ENCODE data around the gene EEF2K.
"Not testable (repeated sequence)": the region's sequence is repeated elsewhere in the genome, so short reads cannot be mapped to it uniquely, and the experiment has no call there.

EEF2K gene

DNA sequence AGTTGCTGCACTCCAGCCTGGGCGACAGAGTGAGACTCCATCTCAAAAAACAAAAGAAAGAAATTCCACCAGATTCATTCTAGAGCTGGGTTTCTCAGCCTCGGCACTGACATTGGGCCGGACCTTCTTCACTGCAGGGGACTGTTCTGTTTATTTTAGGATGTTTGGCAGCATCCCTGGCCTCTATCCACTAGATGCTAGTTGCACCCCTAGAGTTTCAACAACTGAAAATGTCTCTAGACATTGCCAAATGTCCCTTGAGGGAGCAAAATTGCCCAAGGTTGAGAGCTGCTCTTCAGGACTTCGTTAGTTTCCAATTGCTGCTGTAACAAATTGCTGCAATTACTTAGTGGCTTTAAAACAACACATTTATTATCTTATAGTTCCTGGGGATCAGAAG is 7.2 kb downstream of the EEF2K start:
- DNase-seq (ENCODE audit: low read depth): no peak

DNA sequence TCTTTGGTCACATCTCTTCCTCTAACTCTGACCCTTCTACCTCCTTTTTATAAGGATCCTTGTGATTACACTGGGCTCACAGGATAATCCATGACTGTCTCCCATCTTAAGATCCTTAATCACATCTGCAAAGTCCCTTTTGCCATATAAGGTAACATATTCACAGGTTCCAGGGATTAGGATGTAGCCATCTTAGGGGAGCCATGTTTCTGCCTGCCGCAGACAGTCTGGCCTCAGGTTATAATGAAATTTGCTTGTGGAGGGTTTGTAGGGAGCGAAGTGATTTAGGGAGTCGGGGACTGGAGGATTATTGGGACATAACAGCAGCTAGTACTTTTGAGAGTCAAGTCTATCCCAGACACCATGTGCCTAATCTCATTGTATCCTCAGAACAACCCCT is 7.7 kb downstream of the EEF2K start:
- no peak for DNase-seq (ENCODE audit: low read depth)

DNA sequence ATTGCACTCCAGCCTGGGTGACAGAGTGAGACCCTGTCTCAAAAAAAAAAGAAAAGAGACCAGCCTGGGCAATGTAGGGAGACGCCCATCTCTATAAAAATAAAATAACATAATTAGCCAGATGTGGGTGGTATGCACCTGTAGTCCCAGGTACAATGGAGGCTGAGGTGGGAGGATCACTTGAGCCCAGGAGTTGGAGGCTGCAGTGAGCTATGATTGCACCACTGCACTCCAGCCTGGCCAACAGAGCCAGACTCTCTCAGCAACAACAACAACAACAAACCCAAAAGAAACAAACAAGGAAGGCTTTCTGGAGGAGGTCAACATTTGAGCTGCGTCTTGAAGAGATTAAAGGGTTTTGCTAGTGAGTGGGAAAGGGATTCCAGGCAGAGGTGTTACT is 8.3 kb downstream of the EEF2K start:
- DNase-seq (ENCODE audit: low read depth): no peak

DNA sequence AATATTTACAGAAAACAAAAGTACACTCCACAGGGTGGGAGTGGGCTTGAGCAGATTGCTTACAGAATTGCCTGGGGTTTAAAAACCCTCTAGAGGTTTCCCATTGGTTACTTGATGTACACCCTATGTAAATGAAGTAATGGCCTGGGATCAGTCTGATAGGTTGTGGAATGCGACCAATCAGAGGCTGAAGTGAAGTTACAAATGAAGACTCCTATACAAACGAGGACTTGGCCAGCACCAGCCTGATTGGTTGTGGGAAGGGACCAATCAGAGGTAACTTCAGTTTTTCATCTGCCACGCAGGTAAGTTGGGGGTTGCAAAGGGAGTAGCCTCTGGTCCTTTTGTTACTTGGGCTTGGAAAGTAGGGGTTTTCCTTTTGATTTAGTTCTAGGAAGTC is 8.8 kb downstream of the EEF2K start:
- DNase-seq (ENCODE audit: low read depth): no peak

DNA sequence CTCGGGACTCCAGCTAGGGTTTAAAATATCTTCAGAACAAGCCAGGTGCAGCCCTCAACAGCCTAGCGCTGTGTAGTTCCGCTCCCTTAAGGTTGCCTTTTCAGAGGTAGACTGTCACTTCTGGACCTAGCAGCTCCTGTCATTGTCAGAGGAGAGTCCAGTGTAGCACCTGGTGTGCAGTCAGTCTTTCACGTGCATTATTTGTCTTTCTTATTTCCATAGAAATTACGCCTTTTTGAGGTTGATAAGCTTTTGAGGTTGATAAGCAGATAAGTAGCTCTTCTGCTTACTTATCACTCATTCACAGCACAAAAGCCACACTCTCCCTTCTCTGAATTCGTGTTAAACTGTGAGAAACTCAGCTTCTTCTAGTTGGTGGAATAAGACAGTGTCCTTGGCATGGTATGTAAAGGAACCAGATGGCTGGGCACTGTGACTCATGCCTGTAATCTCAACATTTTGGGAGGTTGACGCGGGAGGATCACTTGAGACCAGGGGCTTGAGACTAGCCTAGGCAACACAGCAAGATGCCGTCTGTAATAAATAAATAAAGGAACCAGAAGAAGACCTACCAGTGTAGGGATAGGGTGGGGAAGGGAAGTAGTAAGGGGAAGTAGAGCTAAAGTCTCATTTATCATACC is 10.2 kb downstream of the EEF2K start:
- DNase-seq (ENCODE audit: low read depth): no peak

DNA sequence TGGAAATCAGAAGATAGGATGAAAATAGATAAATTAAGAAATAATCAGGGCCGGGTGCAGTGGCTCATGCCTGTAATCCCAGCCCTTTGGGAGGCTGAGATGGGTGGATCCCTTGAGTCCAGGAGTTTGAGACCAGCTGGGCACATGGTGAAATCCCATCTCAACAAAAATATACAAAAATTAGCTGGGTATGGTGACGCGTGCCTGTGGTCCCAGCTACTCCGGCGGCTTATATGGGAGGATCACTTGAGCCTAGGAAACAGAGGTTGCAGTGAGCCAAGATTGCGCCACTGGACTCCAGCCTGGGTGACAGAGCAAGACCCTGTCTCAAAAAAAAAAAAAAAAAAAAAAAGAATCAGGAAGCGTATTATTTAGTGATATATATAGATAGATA is 10.8 kb downstream of the EEF2K start:
- not testable (repeated sequence) for DNase-seq (ENCODE audit: low read depth)

DNA sequence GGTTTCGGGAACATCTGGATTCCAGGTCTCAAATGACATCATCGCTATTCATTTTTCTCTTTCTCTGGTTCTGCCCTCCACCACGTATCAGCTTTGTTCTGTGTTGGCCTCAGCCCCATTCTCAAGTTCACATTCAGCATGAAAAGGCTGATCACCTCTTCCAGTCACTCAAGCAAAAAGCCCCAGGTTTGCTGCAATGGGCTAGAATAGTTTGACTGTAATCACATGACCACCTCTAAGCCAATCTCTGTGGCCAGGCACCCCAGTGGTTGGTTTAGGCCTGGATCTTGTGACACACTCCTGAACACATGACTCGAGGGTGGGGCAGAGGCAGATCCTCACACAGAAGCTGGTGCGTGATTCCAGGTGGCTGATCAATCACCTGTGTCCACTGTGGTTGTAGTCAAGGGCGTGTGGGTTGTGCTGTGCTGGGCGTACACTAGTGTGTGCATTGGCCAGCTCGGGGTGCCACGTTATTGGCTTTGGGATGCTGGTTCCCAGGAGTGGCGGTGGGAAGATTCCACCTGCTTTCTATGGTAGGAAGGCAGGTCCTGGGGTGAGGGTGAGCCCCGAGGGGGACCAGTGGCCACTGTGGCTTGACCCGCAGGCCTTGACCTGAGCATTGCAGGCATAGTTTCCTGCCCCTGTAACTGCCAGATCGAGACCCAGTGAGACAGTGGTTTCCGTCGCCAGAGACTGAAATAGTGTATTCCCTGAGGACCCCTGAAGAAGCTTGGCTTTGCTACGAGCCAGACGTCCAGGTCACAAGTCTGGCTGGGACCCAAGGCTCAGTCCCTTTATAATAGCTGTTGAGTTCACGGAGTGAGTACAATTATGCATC is 12.0 kb downstream of the EEF2K start:
- no peak for DNase-seq (ENCODE audit: low read depth)

DNA sequence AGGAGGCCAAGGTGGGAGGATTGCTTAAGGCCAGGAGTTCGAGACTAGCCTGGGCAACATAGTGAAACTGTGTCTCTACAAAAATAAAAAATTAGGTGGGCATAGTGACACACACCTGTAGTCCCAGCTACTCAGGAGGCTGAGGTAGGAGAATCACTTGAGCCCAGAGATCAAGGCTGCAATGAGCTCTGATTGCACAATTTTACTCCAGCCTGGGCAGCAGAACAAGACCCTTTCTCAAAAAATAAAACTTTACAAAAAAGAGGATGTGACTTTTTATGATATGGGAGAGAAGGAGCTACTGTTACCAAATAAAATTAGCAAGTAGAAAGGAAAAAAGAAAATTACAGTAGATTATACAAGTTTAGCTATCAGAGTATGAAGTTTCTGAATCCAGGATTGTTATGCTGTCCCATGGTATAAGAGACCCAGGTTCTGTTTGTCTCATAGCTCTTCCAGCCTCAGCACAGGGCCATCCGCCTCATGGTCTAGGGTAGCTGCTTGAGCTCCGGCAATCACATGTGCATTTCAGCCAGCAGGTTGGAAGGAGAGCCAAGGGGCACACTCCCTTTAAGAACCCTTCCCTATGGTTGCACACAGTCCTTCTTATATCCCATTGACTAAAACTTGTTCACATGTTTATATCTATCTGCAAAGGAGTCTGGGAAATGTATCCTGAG is 13.5 kb downstream of the EEF2K start:
- DNase-seq (ENCODE audit: low read depth): no peak

DNA sequence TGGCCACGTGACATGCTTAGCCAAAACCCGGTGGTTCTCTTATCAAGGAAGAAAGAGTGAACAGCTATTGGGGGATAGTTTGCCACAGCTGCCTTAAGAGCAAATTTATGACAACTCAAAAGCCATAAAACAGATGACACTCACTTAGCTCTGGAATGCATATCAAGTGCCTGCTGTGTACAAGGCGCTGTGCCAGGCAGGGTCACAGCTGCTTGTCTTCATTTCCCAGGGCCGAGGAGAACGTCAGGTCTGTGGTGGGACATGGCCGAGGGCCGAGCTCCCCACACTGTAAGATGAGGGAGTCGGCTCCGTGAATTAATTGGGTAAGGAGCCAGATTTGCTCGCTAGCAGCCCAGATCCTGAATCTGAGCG is 14.0 kb downstream of the EEF2K start:
- DNase-seq (ENCODE audit: low read depth): no peak

DNA sequence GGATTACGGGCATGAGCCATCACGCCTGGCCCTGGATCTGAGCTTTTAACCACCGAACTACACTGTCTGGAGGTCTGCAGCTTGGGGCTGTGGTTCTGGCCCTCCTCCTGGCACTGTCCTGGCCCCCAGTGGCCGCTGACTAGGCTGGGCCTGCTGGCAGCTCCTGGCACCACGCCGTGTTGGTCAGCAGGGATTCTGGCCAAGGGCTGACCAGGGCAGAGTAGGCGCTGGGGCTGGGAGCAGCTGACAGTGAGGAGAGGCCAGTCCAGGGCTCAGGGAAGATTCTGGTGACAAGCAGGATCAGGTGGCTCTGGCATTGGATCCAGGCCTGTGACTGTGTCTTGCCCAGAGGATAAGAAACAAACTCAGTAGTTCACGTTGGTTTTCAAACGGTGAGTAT is 14.6 kb downstream of the EEF2K start:
- DNase-seq (ENCODE audit: low read depth): no peak

DNA sequence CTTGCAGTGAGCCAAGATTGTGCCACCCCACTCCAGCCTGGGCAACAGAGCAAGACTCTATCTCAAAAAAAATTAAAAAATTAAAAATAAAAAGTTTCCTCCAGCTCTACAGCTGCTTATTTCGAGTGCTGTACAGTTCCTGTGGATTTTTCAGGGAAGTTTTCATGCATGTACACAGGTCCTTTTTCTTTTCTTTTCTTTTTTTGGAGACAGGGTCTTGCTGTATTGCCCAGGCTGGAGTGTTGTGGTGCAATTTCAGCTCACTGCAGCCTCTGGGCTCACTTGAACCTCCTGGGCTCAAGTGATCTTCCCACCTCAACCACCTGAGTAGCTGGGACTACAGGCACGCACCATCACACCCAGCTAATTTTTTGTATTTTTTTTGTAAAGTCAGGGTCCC is 15.9 kb downstream of the EEF2K start:
- DNase-seq (ENCODE audit: low read depth): no peak

DNA sequence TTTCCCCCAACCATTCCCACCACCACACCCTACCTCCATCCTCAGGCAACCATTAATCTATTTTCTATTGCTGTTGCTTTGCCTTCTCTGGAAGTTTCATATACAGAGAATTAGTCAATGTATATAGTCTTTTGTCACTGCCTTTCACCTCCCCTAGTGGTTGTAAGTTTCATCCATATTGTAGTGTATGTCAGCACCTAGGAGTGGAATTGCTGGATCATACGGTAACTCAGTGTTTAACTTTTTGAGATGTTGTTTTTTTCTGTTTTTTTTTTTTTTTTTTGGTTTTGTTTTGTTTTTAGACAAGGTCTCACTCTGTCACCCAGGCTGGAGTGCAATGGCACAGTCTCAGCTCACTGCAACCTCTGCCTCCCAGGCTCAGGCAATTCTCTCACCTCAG is 16.9 kb downstream of the EEF2K start:
- no peak for DNase-seq (ENCODE audit: low read depth)

DNA sequence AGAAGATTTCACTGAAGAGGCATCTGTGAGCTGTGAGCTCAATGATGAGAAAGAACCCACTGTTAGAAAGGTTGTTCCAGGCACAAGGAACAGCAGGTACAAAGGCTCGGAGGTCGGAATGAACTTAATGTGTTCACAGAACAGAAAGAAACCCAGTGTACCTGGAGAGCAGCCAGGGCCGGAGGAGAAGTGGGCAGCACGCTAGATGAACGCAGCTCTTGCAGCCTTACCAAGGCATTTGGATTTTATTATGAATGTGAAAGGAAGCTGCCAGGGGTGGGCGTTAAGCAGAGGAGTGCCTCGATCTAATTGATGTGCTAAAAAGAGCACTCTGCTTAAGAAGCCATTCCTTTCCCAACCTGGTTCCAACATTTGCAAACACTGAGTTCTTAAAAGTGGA is 19.0 kb downstream of the EEF2K start:
- no peak for DNase-seq (ENCODE audit: low read depth)

DNA sequence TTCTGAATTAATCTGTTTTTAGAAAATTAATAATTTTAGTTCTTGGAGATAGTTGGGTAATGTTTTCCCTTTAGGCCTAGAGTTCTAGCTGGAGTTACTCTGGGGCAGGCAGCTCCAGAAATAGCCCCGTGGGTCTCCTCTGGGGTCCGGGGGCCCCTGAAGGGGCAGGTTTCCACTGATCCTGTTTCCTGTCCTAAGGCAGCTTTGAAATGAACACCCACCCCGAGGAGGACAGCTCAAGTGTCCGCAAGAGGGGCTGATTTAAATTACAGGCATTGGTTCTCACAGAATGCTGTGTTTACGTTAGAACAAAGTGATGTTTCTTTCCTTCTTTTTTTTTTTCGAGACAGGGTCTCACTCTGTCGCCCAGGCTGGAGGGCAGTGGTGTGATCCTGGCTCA is 23.8 kb downstream of the EEF2K start:
- no peak for DNase-seq (ENCODE audit: low read depth)

DNA sequence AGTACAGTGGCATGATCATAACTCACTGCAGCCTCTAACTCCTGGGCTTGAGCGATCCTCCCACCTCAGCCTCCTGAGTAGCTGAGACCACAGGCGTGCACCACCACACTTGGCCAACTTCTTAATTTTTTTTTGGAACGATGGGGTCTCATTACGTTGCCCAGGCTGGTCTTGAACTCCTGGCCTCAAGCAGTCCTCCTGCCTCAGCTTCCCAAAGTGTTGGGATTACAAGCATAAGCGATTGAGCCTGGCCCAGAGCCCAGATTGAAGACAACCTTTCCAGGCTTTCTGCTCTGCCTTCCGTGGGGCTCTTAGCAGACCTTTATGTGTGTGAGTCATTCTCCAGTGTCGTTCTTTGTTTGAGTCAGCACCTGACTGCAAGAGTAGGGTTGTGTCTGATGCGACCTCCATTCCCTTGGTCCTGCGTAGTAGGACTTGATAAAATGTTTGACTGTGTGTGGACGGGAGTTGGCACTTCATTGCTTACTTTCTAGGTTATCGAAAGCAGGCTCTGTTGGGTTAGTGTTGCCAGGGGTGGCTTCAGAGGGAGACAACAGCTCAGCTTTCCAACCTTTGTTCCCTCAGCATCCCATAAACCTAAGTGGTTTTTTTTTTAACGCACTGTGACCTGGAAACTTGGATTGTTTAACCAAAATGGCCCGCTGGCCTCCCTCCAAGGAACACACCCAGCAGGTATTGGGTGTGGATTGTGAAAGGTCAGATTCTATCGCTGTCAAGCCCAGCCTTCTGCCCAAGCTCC is 26.4 kb downstream of the EEF2K start:
- DNase-seq (ENCODE audit: low read depth): peak; percentile 22

DNA sequence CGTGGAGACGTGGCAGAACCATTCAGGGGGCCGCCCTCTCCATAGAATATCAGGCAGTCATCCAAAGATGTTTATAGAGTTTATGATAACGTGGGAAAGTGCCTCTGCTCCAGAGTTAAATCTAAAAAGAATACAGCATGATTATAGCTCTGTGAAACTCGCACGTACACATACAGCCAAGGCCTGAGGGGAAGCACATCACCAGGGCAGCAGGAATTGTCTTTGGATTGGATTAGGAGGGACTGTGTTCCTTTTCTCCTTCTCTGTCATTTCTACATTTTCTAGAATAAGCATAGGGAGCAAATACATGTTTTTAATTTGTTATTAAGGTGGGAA is 26.9 kb downstream of the EEF2K start:
- DNase-seq (ENCODE audit: low read depth): no peak

DNA sequence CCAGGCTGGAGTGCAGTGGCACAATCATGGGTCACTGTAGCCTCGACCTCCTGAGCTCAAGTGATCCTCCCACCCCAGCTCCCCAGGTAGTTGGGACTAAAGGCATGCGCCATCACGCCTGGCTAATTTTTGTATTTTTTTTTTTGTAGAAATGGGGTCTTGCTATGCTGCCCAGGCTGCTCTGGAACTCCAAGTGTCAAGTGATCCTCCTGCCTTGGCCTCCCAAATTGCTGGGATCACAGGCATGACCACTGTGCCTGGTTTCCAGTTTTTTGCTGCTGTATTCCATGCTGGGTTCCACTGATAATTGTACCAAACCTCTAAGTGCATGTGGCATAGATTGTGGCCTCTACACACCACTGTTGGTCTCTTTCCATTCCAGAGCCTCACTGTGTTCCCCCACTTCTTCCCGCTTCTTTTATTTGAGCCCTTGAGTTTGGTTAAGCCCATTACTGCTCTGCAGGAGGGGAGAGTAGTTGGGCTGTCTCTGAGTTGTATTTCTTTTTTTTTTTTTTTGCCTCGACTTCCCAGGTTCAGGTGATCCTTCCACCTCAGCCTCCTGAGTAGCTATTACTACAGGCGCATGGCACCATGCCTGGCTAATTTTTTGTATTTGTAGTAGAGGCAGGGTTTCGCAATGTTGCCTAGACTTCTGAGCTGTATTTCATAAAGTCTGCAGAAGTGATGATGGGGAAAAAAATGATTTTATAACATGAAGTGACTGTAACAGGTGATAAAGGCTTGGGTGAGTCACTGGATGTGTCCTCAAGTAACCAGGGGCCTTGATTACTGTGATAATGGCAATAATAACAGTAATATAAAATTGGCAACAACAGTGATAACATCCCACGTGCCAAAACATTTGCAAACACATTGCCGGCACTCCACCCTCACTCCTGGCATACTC is 30.0 kb downstream of the EEF2K start:
- no peak for DNase-seq (ENCODE audit: low read depth)

DNA sequence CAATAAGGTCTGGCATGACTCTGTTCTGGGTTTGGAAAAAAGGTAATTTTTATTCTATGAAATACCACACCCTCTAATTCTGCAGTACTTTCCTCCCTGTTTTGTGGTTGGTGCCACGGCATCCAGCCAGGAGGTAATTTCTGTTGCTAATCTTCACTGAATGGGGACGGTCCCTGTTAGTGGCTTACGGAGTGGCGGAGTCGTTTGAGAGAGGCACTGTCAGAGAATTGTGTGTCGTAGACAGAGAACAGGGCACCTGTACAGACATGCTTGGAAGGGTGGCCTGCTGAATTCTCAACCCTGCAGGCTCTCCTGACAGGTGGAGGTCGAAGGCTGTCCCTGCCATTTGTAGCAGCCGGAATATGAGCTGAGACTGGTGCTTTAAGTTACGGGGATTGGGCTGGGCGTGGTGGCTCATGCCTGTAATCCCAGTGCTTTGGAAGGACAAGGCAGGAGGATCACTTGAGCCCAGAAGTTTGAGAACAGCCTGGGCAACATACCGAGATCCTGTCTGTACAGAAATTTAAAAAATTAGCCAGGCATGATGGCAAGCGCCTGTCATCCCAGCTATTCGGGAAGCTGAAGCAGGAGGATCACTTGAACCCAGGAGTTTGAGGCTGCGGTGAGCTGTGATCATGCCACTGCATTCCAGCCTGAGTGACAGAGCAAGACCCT is 33.2 kb downstream of the EEF2K start:
- DNase-seq (ENCODE audit: low read depth): no peak

DNA sequence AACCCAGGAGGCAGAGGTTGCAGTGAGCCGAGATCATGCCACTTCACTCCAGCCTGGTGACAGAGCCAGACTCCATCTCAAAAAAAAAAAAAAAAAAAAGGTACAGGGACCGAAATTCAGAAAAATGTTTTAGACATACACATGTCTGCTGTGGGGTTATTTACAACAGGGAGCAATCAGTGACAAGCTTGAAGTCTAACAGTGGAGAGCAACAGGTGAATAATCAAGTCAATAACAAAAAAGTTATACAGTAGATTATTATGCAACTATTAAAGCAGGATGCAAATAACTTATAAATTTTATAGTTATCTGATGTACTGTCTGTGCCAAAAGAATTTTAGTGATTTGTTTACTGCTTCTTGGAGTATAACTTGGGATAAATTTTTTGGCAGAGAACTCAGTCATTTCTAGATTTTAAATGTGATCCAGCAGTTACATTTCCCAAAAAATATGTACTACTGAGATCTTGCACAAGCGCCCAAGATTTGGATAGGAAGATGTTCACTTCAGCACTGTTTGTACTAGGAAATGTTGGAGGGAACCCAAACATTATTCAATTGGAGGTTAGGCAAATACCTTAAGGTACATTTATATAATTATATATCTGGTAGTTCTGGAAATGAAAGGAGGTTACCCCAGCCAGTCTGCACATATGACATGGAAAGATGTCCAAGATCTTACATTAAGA is 34.1 kb downstream of the EEF2K start:
- DNase-seq (ENCODE audit: low read depth): no peak

DNA sequence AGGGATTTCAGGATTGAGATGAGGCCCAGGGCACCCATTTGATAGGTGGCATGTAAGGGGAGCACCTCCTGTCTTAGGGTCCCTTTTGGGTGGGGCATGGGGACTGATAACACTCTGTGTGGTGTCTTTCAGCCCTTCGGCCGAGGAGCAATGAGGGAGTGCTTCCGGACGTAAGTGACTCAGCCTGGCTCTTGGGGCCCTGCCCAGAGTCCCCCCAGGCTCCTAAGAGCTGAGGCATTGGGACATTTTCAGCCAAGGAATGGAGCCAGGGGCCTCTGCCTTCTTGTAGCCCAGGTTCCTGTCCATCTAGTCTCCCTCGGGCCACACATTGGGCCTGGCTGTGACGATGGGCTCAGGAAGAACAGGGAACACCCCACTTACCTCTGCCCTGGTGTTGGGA is 44.4 kb downstream of the EEF2K start:
- DNase-seq (ENCODE audit: low read depth): no peak

DNA sequence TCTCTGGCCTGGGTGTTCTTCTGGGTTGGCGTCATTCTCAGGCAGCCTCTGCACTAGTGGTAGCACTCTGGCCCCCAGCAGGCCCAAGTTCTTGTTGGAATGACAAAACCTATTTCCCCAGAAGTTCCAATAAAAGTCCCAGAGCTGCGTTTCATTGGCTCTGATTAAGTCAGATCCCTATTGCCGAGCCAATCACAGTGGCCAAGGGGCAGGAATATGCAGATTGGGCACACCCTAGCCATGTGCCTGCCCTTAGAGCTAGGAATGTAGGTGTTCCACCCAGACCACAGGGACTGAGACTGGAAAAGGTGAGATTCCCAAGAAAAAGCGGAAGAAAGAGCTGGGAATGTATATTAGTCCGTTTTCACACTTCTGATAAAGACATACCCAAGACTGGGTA is 46.2 kb downstream of the EEF2K start:
- DNase-seq (ENCODE audit: low read depth): no peak

Measured in activated T-cell treated with anti-CD3 and anti-CD28 coated beads for 48 hours (primary cell).